ENCODE measurements around the gene BUD31. TPM values are rescaled to one million over a fixed set of nuclear protein-coding genes. Genes with fewer than 3 reads are reported as not detected.

Gene BUD31
- total RNA-seq, 1 experiment from 2014 or later, result 104 TPM

- DNase-seq, result no peak
- H3K36me3 Mint-ChIP-seq (ENCODE audit: insufficient read depth in 1 of 3, low read depth in 3 of 3), result peaks cover 51 to 91% (median 86%) of the 10 kb centered on the region in 3 experiments; a peak in 6 of 7 replicates
- H3K23me2 ChIP-seq (ENCODE audit: insufficient read length, low read depth, low read length, poor library complexity, severe bottlenecking), result no peaks in the 10 kb centered on the region
- H3K79me1 ChIP-seq (ENCODE audit: insufficient read depth, low read depth, low read length, poor library complexity, severe bottlenecking), result no peaks in the 10 kb centered on the region
- no peaks in the 10 kb centered on the region for H3K27me3 ChIP-seq (ENCODE audit: insufficient read depth, low read length)
- no CpG with 5 or more reads among the region's 29 CpGs for WGBS (ENCODE audit: extremely low coverage, insufficient read length, low lambda C conversion rate)
- no peak overlapping the region for H2BK12ac ChIP-seq (ENCODE audit: insufficient read length, low read depth, low read length)
- no peaks in the 10 kb centered on the region for H3K4me1 ChIP-seq (ENCODE audit: insufficient read depth, low read length)
- no peak overlapping the region for H2BK120ac ChIP-seq (ENCODE audit: low read depth, low read length, poor library complexity, severe bottlenecking)
- H3K4ac ChIP-seq (ENCODE audit: low read depth, low read length), result no peak overlapping the region
- H4K8ac ChIP-seq (replicated peaks; ENCODE audit: insufficient read length, low read depth, low read length), result no peak overlapping the region
- H3K27me3 Mint-ChIP-seq (ENCODE audit: low read depth), result no peaks in the 10 kb centered on the region
- H3K79me2 ChIP-seq (ENCODE audit: insufficient read depth, low read length), result no peaks in the 10 kb centered on the region
- no peak overlapping the region for H3K9ac ChIP-seq (ENCODE audit: extremely low read depth, insufficient read length, low read length)
- 0 out of 7 replicates have a peak overlapping the region, but pooled peaks of 1 of the 3 experiments have one; percentile 24 for H3K27ac Mint-ChIP-seq
- no peak overlapping the region for H2BK5ac ChIP-seq (ENCODE audit: insufficient read length, low read length)
- H2BK15ac ChIP-seq (ENCODE audit: low read depth, low read length), result no peak overlapping the region
- H2BK20ac ChIP-seq (ENCODE audit: low read depth, low read length, poor library complexity, severe bottlenecking), result no peak overlapping the region
- no peak overlapping the region for H3K4me3 Mint-ChIP-seq
- H3K27ac ChIP-seq (ENCODE audit: insufficient read length, low read depth, low read length), result no peak overlapping the region
- no peak overlapping the region for H2AFZ ChIP-seq (ENCODE audit: low read length)
- H3K9me3 Mint-ChIP-seq, result peaks cover 3 to 5% of the 10 kb centered on the region in 2 experiments; a peak in 2 of 5 replicates
- no peak overlapping the region for H3T11ph ChIP-seq (ENCODE audit: low read length)
- H4K91ac ChIP-seq (ENCODE audit: insufficient read length, low read depth, low read length), result no peak overlapping the region
- H3K23ac ChIP-seq (ENCODE audit: insufficient read length, low read depth, low read length), result no peak overlapping the region
- H3K4me1 Mint-ChIP-seq, result peaks cover 8% of the 10 kb centered on the region in 2 experiments
- H3K18ac ChIP-seq (ENCODE audit: insufficient read length, low read depth, low read length), result no peak overlapping the region
- peaks cover 3% of the 10 kb centered on the region for H4K20me1 ChIP-seq (ENCODE audit: control insufficient read depth, insufficient read depth, insufficient read length)
- no peak overlapping the region for H3K56ac ChIP-seq (ENCODE audit: insufficient read length, low read depth, low read length)
- no peak overlapping the region for H3K4me2 ChIP-seq (ENCODE audit: insufficient read depth, insufficient read length, low read length)
- no peak overlapping the region for H3K14ac ChIP-seq (ENCODE audit: insufficient read depth, low read length)
- 0 out of 3 replicates have a peak, but pooled peaks have one; percentile 13 for TF ChIP-seq CTCF (conservative IDR thresholded peaks at IDR 0.05)
- H4K5ac ChIP-seq (ENCODE audit: insufficient read length, low read depth, low read length), result no peak overlapping the region
- no peaks in the 10 kb centered on the region for H3K9me3 ChIP-seq (ENCODE audit: control insufficient read depth, low read depth, low read length)
- no peak overlapping the region for H2AK5ac ChIP-seq (ENCODE audit: insufficient read length, low read length)
Measured at GRCh38 chr7:99419323-99420021, 10.7 kb downstream of the BUD31 start.

Data from H9 (cell line).